Subcutaneous abdominal adipose tissue (tissue), 5 donors: Measurements from ENCODE around the gene SLC28A2.

ENCODE experiments used
- H3K27ac ChIP-seq: one replicate; pipeline ENCODE4 v1.7.0; 2013; ENCODE audit warnings: low read depth, mild to moderate bottlenecking, inconsistent platforms, low read length, moderate library complexity
- H3K27me3 ChIP-seq, 5 donors: one replicate each; pipeline ENCODE4 v1.7.0; 2013; ENCODE audit warnings: low read length in 5 of 5, inconsistent platforms in 1 of 5; ENCODE audit not compliant: control insufficient read depth in 5 of 5, insufficient read depth in 4 of 5
- H3K36me3 ChIP-seq, 5 donors: one replicate each; pipeline ENCODE4 v1.7.0; 2013; ENCODE audit warnings: low read length in 5 of 5; ENCODE audit not compliant: control insufficient read depth in 5 of 5, insufficient read depth in 5 of 5
- H3K4me1 ChIP-seq, 5 donors: one replicate each; pipeline ENCODE4 v1.7.0; 2013; ENCODE audit warnings: low read length in 5 of 5, mild to moderate bottlenecking in 3 of 5, moderate library complexity in 1 of 5; ENCODE audit not compliant: control insufficient read depth in 5 of 5, insufficient read depth in 5 of 5
- H3K4me3 ChIP-seq, 5 donors: one replicate each; pipeline ENCODE4 v1.7.0; 2013; ENCODE audit warnings: low read length in 5 of 5, low read depth in 1 of 5
- H3K9ac ChIP-seq, 5 donors: one replicate each; pipeline ENCODE4 v1.7.0; 2013; ENCODE audit warnings: low read length in 5 of 5, mild to moderate bottlenecking in 4 of 5, moderate library complexity in 3 of 5
- H3K9me3 ChIP-seq, 5 donors: one replicate each; pipeline ENCODE4 v1.7.0; 2013; ENCODE audit warnings: low read length in 5 of 5; ENCODE audit not compliant: control insufficient read depth in 5 of 5
- donor health status: healthy.
- donor health status: healthy.
- donor health status: healthy.
- donor health status: healthy.
- donor health status: healthy.

Gene SLC28A2

GRCh38 chr15:45320581-45321205, 68.7 kb downstream of the SLC28A2 start:
- no peak overlapping the region for H3K27ac ChIP-seq
- H3K4me1 ChIP-seq = no peaks in the 10 kb centered on the region
- H3K27me3 ChIP-seq = peaks cover 0 to 2% (median 0%) of the 10 kb centered on the region in 5 donors

GRCh38 chr15:45326280-45326679, 74.2 kb downstream of the SLC28A2 start:
- H3K4me3 ChIP-seq = no peak overlapping the region
- no peaks in the 10 kb centered on the region for H3K9me3 ChIP-seq
- H3K36me3 ChIP-seq = no peaks in the 10 kb centered on the region
- no peaks in the 10 kb centered on the region for H3K4me1 ChIP-seq
- no peak overlapping the region for H3K27ac ChIP-seq
- H3K27me3 ChIP-seq = peaks cover 0 to 2% (median 0%) of the 10 kb centered on the region in 5 donors
- H3K9ac ChIP-seq = no peak overlapping the region

More at GRCh38 chr15:45320581-45321205, 68.7 kb downstream of the SLC28A2 start:
- Histone ChIP-seq H3K4me3 (no peak overlapping the region), H3K9me3 (no peaks in the 10 kb centered on the region), H3K36me3 (no peaks in the 10 kb centered on the region), H3K9ac (no peak overlapping the region)

GRCh38 chr15:45326741-45327140, 74.7 kb downstream of the SLC28A2 start:
- no peaks in the 10 kb centered on the region for H3K9me3 ChIP-seq
- H3K4me3 ChIP-seq = no peak overlapping the region
- H3K4me1 ChIP-seq = no peaks in the 10 kb centered on the region
- no peaks in the 10 kb centered on the region for H3K36me3 ChIP-seq
- H3K27me3 ChIP-seq = peaks cover 0 to 2% (median 0%) of the 10 kb centered on the region in 5 donors
- H3K9ac ChIP-seq = no peak overlapping the region
- H3K27ac ChIP-seq = no peak overlapping the region
